ENCODE measurements around the gene ATAD1. TPM values are rescaled to one million over a fixed set of nuclear protein-coding genes. Genes with fewer than 3 reads are reported as not detected.
"Not testable (repeated sequence)": the region's sequence is repeated elsewhere in the genome, so short reads cannot be mapped to it uniquely, and the experiment has no call there.

The ATAD1 gene
- total RNA-seq, 1 donor from 2014 or later, result 63.2 TPM

- Histone ChIP-seq H3F3A (ENCODE audit: low read depth) (peaks cover 32% of the 10 kb centered on the region), H2AFZ (replicated peaks) (no peak overlapping the region), H3K9me3 (ENCODE audit: low read depth) (no peaks in the 10 kb centered on the region), H3K27me3 (no peaks in the 10 kb centered on the region), H3K9ac (peak overlapping the region; percentile 36), H4K20me1 (ENCODE audit: low read depth) (peaks cover 54% of the 10 kb centered on the region), H3K4me2 (peak overlapping the region; percentile 87), H3K4me3 (peak overlapping the region; percentile 95), H3K79me2 (ENCODE audit: low read depth) (peaks cover 63% of the 10 kb centered on the region), H3K4me1 (peaks cover 24% of the 10 kb centered on the region), H3K27ac (no peak overlapping the region), H3K36me3 (no peaks in the 10 kb centered on the region)
- DNase-seq (ENCODE audit: low spot score), result no peak
- H3K4me3 Mint-ChIP-seq, result peak overlapping the region; percentile 100
- H3K36me3 Mint-ChIP-seq, result peaks cover 12% of the 10 kb centered on the region
- H3K27ac Mint-ChIP-seq, result peak overlapping the region; percentile 26
- TF ChIP-seq EZH2 (IDR thresholded peaks at IDR 0.05) (no peak), EZH2phosphoT487 (IDR thresholded peaks at IDR 0.05) (no peak), CTCF (IDR thresholded peaks at IDR 0.05) (no peak)
- peaks cover 3% of the 10 kb centered on the region for H3K27me3 Mint-ChIP-seq (ENCODE audit: insufficient read depth, low read depth)
- no peaks in the 10 kb centered on the region for H3K9me3 Mint-ChIP-seq
- H3K4me1 Mint-ChIP-seq, result peaks cover 33% of the 10 kb centered on the region
Measured at GRCh38 chr10:87865241-87865881, 47.3 kb upstream of the ATAD1 start.

GRCh38 chr10:87864496-87865059 lies 46.6 kb upstream of the ATAD1 start:
- peak; percentile 68 for DNase-seq (ENCODE audit: low spot score)
- H3K9me3 Mint-ChIP-seq, result no peaks in the 10 kb centered on the region
- Histone ChIP-seq H2AFZ (replicated peaks) (no peak overlapping the region), H3K27ac (no peak overlapping the region), H3K9ac (peak overlapping the region; percentile 36), H3K9me3 (ENCODE audit: low read depth) (no peaks in the 10 kb centered on the region), H3K36me3 (no peaks in the 10 kb centered on the region), H3K4me3 (peak overlapping the region; percentile 95), H3K4me1 (peaks cover 24% of the 10 kb centered on the region), H3K27me3 (no peaks in the 10 kb centered on the region), H3K79me2 (ENCODE audit: low read depth) (peaks cover 56% of the 10 kb centered on the region), H3K4me2 (peak overlapping the region; percentile 87), H4K20me1 (ENCODE audit: low read depth) (peaks cover 54% of the 10 kb centered on the region), H3F3A (ENCODE audit: low read depth) (peaks cover 32% of the 10 kb centered on the region)
- peak overlapping the region; percentile 99 for H3K27ac Mint-ChIP-seq
- no peak for TF ChIP-seq EZH2phosphoT487 (IDR thresholded peaks at IDR 0.05)
- TF ChIP-seq EZH2 (IDR thresholded peaks at IDR 0.05), result no peak
- TF ChIP-seq CTCF (IDR thresholded peaks at IDR 0.05), result no peak
- H3K36me3 Mint-ChIP-seq, result peaks cover 12% of the 10 kb centered on the region
- peaks cover 3% of the 10 kb centered on the region for H3K27me3 Mint-ChIP-seq (ENCODE audit: insufficient read depth, low read depth)
- H3K4me1 Mint-ChIP-seq, result peaks cover 37% of the 10 kb centered on the region
- peak overlapping the region; percentile 100 for H3K4me3 Mint-ChIP-seq

GRCh38 chr10:87863951-87864495 lies 46.0 kb upstream of the ATAD1 start:
- H3K4me3 ChIP-seq, result peak overlapping the region; percentile 95
- H3F3A ChIP-seq (ENCODE audit: low read depth), result peaks cover 32% of the 10 kb centered on the region
- not testable (repeated sequence) for H3K36me3 ChIP-seq; H3K27me3 ChIP-seq; H3K9me3 ChIP-seq (ENCODE audit: low read depth); H2AFZ ChIP-seq (replicated peaks); H3K9me3 Mint-ChIP-seq; H3K27me3 Mint-ChIP-seq (ENCODE audit: insufficient read depth, low read depth)
- peak overlapping the region; percentile 98 for H3K27ac ChIP-seq
- Mint-ChIP-seq H3K4me3 (peak overlapping the region; percentile 100), H3K27ac (peak overlapping the region; percentile 99), H3K36me3 (peaks cover 12% of the 10 kb centered on the region), H3K4me1 (peaks cover 37% of the 10 kb centered on the region)
- DNase-seq (ENCODE audit: low spot score), result peak; percentile 39
- peaks cover 49% of the 10 kb centered on the region for H4K20me1 ChIP-seq (ENCODE audit: low read depth)
- peaks cover 50% of the 10 kb centered on the region for H3K79me2 ChIP-seq (ENCODE audit: low read depth)
- H3K4me2 ChIP-seq, result peak overlapping the region; percentile 87
- H3K4me1 ChIP-seq, result peaks cover 24% of the 10 kb centered on the region
- H3K9ac ChIP-seq, result peak overlapping the region; percentile 54
